Measurements from ENCODE around the gene CPHXL2.
A peak's percentile ranks its signal among the peaks of the same experiment; 100 is the strongest.

CPHXL2 gene

GRCh38 chr16:75622761-75623605 lies 53.8 kb downstream of the CPHXL2 start, which contains the start of gene ADAT1 (continued):
- TF ChIP-seq, protein P1, sequence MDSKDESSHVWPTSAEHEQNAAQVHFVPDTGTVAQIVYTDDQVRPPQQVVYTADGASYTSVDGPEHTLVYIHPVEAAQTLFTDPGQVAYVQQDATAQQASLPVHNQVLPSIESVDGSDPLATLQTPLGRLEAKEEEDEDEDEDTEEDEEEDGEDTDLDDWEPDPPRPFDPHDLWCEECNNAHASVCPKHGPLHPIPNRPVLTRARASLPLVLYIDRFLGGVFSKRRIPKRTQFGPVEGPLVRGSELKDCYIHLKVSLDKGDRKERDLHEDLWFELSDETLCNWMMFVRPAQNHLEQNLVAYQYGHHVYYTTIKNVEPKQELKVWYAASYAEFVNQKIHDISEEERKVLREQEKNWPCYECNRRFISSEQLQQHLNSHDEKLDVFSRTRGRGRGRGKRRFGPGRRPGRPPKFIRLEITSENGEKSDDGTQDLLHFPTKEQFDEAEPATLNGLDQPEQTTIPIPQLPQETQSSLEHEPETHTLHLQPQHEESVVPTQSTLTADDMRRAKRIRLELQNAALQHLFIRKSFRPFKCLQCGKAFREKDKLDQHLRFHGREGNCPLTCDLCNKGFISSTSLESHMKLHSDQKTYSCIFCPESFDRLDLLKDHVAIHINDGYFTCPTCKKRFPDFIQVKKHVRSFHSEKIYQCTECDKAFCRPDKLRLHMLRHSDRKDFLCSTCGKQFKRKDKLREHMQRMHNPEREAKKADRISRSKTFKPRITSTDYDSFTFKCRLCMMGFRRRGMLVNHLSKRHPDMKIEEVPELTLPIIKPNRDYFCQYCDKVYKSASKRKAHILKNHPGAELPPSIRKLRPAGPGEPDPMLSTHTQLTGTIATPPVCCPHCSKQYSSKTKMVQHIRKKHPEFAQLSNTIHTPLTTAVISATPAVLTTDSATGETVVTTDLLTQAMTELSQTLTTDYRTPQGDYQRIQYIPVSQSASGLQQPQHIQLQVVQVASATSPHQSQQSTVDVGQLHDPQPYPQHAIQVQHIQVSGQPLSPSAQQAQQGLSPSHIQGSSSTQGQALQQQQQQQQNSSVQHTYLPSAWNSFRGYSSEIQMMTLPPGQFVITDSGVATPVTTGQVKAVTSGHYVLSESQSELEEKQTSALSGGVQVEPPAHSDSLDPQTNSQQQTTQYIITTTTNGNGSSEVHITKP (tag by site-specific recombination; IDR thresholded peaks at IDR 0.05) = peak; percentile 49
- peak; percentile 69 for TF ChIP-seq KLF16 (tag by site-specific recombination; IDR thresholded peaks at IDR 0.05)
- peak; percentile 67; the same call in 1 of the 2 replicates for TF ChIP-seq ZBTB20 (tag by site-specific recombination; IDR thresholded peaks at IDR 0.05)
- no peak for TF ChIP-seq YY2 (tag by site-specific recombination; IDR thresholded peaks at IDR 0.05)
- TF ChIP-seq SP7 (tag by site-specific recombination; IDR thresholded peaks at IDR 0.05) = peak; percentile 62; the same call in 1 of the 2 replicates
- peak; percentile 94 for TF ChIP-seq ZNF76 (tag by site-specific recombination; IDR thresholded peaks at IDR 0.05; ENCODE audit: borderline replicate concordance, low read depth)
- TF ChIP-seq ZNF423 (tag by site-specific recombination; IDR thresholded peaks at IDR 0.05) = no peak
- no peak for TF ChIP-seq ZNF433 (tag by site-specific recombination; IDR thresholded peaks at IDR 0.05; ENCODE audit: low read depth)
- TF ChIP-seq MEIS1 (CRISPR knock-in tag; IDR thresholded peaks at IDR 0.05; ENCODE audit: borderline replicate concordance) = no peak
- TF ChIP-seq ZNF692 (tag by site-specific recombination; IDR thresholded peaks at IDR 0.05) = peak; percentile 73
- TF ChIP-seq ZNF776 (tag by site-specific recombination; IDR thresholded peaks at IDR 0.05; ENCODE audit: borderline replicate concordance) = no peak
- TF ChIP-seq ZNF2 (tag by site-specific recombination; IDR thresholded peaks at IDR 0.05) = peak; percentile 69; the same call in 1 of the 2 replicates
- TF ChIP-seq ZNF449 (tag by site-specific recombination; IDR thresholded peaks at IDR 0.05) = 0 out of 2 replicates have a peak, but pooled peaks have one; percentile 35
- no peak for TF ChIP-seq ZNF311 (tag by site-specific recombination; IDR thresholded peaks at IDR 0.05; ENCODE audit: borderline replicate concordance)
- peak; percentile 90 for TF ChIP-seq ZXDB (tag by site-specific recombination; IDR thresholded peaks at IDR 0.05)
- TF ChIP-seq, protein P2, sequence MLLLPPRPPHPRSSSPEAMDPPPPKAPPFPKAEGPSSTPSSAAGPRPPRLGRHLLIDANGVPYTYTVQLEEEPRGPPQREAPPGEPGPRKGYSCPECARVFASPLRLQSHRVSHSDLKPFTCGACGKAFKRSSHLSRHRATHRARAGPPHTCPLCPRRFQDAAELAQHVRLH (tag by site-specific recombination; IDR thresholded peaks at IDR 0.05) = peak; percentile 78
- TF ChIP-seq ZNF677 (tag by site-specific recombination; IDR thresholded peaks at IDR 0.05) = no peak
- TF ChIP-seq, protein P3, sequence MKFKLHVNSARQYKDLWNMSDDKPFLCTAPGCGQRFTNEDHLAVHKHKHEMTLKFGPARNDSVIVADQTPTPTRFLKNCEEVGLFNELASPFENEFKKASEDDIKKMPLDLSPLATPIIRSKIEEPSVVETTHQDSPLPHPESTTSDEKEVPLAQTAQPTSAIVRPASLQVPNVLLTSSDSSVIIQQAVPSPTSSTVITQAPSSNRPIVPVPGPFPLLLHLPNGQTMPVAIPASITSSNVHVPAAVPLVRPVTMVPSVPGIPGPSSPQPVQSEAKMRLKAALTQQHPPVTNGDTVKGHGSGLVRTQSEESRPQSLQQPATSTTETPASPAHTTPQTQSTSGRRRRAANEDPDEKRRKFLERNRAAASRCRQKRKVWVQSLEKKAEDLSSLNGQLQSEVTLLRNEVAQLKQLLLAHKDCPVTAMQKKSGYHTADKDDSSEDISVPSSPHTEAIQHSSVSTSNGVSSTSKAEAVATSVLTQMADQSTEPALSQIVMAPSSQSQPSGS (tag by site-specific recombination; IDR thresholded peaks at IDR 0.05; ENCODE audit: low read depth) = peak; percentile 94
- TF ChIP-seq ZEB2 (tag by site-specific recombination; IDR thresholded peaks at IDR 0.05) = peak; percentile 94
- TF ChIP-seq ZNF518A (tag by site-specific recombination; conservative IDR thresholded peaks at IDR 0.05; ENCODE audit: low read depth) = peak; percentile 65
- peak; percentile 61 for TF ChIP-seq ZBTB26 (tag by site-specific recombination; optimal IDR thresholded peaks at IDR 0.05)
- TF ChIP-seq ZNF335 (tag by site-specific recombination; conservative IDR thresholded peaks at IDR 0.05) = peak; percentile 99
- peak; percentile 46; the same call in 1 of the 2 replicates for TF ChIP-seq OVOL3 (tag by site-specific recombination; IDR thresholded peaks at IDR 0.05)
